ENCODE data around the gene USE1. TPM values are rescaled to one million over a fixed set of nuclear protein-coding genes. Genes with fewer than 3 reads are reported as not detected.

The USE1 gene
- total and polyA plus RNA-seq, 2 experiments from 2014 or later = 15.5 to 19.4 TPM

- TF ChIP-seq ZNF462 (CRISPR knock-in tag; IDR thresholded peaks at IDR 0.05) = no peak
- TF ChIP-seq NANOG (IDR thresholded peaks at IDR 0.05; ENCODE audit: borderline replicate concordance) = no peak
- TF ChIP-seq EZH2 (IDR thresholded peaks at IDR 0.05; ENCODE audit: low read depth, unreplicated experiment) = no peak
- TF ChIP-seq CREB1 (CRISPR knock-in tag; IDR thresholded peaks at IDR 0.05; ENCODE audit: low read depth) = no peak
- TF ChIP-seq ZNF331 (CRISPR knock-in tag; IDR thresholded peaks at IDR 0.05; ENCODE audit: low read depth) = no peak
- no peak for TF ChIP-seq EZH2phosphoT487 (IDR thresholded peaks at IDR 0.05; ENCODE audit: unreplicated experiment)
- TF ChIP-seq STAT1 (IDR thresholded peaks at IDR 0.05; ENCODE audit: unreplicated experiment) = no peak
Observed at GRCh38 chr19:17211547-17212446, 3.4 kb upstream of the USE1 start (continued).

- TF ChIP-seq CREB1 (CRISPR knock-in tag; IDR thresholded peaks at IDR 0.05; ENCODE audit: low read depth) (no peak), ZNF462 (CRISPR knock-in tag; IDR thresholded peaks at IDR 0.05) (no peak)
- H3K4me2 ChIP-seq = no peak overlapping the region
Observed at GRCh38 chr19:17213334-17213733, 1.8 kb upstream of the USE1 start.

More at GRCh38 chr19:17213334-17213733, 1.8 kb upstream of the USE1 start:
- no peak overlapping the region for H3K4me3 ChIP-seq
- H3K4me3 Mint-ChIP-seq = no peak overlapping the region
- no peak for DNase-seq (ENCODE audit: low spot score)
- H3K36me3 Mint-ChIP-seq (ENCODE audit: low read depth) = peaks cover 39% of the 10 kb centered on the region
- ATAC-seq = no peak
- H3K27me3 ChIP-seq (ENCODE audit: insufficient read depth) = no peaks in the 10 kb centered on the region
- peaks cover 21% of the 10 kb centered on the region for H3K4me1 Mint-ChIP-seq
- H3K9me2 ChIP-seq (ENCODE audit: insufficient read depth) = no peaks in the 10 kb centered on the region
- H2AFZ ChIP-seq = no peak overlapping the region
- peaks cover 24% of the 10 kb centered on the region for H3K27me3 Mint-ChIP-seq (ENCODE audit: insufficient read depth, low read depth, poor library complexity)
- peaks cover 23% of the 10 kb centered on the region for H3F3A ChIP-seq (replicated peaks; ENCODE audit: low read depth)
- H3K27ac ChIP-seq (ENCODE audit: low read depth) = no peak overlapping the region
- H3K79me2 ChIP-seq (replicated peaks; ENCODE audit: insufficient read depth) = no peaks in the 10 kb centered on the region
- no peaks in the 10 kb centered on the region; the same call in 2 of the 3 replicates for H3K9me3 Mint-ChIP-seq
- H3K36me3 ChIP-seq (ENCODE audit: insufficient read depth) = peaks cover 5% of the 10 kb centered on the region; the same call in 1 of the 2 replicates
- peaks cover 9% of the 10 kb centered on the region for H3K4me1 ChIP-seq (ENCODE audit: insufficient read depth)
- no peaks in the 10 kb centered on the region for H4K20me1 ChIP-seq (replicated peaks; ENCODE audit: insufficient read depth)
- no peak overlapping the region for H3K27ac Mint-ChIP-seq

All from GM23338 (cell line).